BJ (cell line): ENCODE results near the gene SCARB1. TPM values are rescaled to one million over a fixed set of nuclear protein-coding genes. Genes with fewer than 3 reads are reported as not detected.

Experiments
- CTCF ChIA-PET: fragments of 350-600 bp; formaldehyde crosslinking; extraction: SDS; loops from one replicate; lab custom pipeline; 2021; ENCODE audit warnings: antibody characterized with exemption, inconsistent platforms; lab: Yijun Ruan, JAX
- POLR2A ChIA-PET: fragments of 300-600 bp; sonication (Branson Sonifier 250); formaldehyde crosslinking; extraction: SDS; loops from one replicate; lab custom pipeline; 2021; ENCODE audit warnings: antibody characterized with exemption; lab: Charles Lee
- DNase-seq: peaks from one replicate; pipeline ENCODE4 v3.0.0-alpha.2; 2011; ENCODE audit warnings: low read depth
- H3K27me3 ChIP-seq: 2 replicates; pipeline ENCODE4 v1.6.0; 2011; ENCODE audit warnings: low read length; ENCODE audit not compliant: control insufficient read depth, insufficient read depth
- H3K36me3 ChIP-seq: 2 replicates; pipeline ENCODE4 v1.5.1; 2011; ENCODE audit warnings: low read length; ENCODE audit not compliant: control insufficient read depth, insufficient read depth
- H3K4me3 ChIP-seq: 2 replicates; pipeline ENCODE4 v1.5.1; 2011; ENCODE audit warnings: low read depth, mild to moderate bottlenecking, control low read depth, low read length
- polyA plus RNA-seq: library from polyadenylated mRNA; depleted of rRNA; stranded (reverse); fragments of >200 nt; gene quantifications from 2 replicates; pipeline ENCODE4 v1.2.3, GENCODE V29; 2011
- TF ChIP-seq, protein P1 (sequence below): IDR thresholded peaks from 2 replicates; pipeline ENCODE4 v1.5.1; 2011; ENCODE audit warnings: low read depth, mild to moderate bottlenecking, control low read depth, inconsistent platforms, low read length, moderate library complexity; ENCODE audit not compliant: insufficient read depth

The SCARB1 gene
- polyA plus RNA-seq, 1 experiment, result 38.4 TPM

DNA sequence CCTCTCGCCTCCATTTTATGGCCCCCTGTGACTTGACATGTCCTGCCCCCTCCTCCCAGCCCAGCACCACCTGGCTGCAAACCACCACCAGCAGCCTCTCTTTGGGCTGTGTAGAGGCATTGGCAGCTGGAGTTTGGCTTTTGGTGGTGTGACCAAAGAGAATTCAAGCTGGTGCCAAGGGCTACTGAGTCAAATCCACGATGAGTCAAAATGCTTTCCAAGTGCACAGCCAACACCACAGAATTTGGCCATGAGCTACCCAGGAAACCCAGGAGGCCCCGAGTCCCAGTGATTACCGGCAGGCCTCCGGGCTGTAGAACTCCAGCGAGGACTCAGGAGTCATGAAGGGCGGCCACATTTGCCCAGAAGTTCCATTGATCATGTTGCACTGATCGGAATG, 53.8 kb downstream of the SCARB1 start:
- no peaks in the 10 kb centered on the region for H3K27me3 ChIP-seq

DNA sequence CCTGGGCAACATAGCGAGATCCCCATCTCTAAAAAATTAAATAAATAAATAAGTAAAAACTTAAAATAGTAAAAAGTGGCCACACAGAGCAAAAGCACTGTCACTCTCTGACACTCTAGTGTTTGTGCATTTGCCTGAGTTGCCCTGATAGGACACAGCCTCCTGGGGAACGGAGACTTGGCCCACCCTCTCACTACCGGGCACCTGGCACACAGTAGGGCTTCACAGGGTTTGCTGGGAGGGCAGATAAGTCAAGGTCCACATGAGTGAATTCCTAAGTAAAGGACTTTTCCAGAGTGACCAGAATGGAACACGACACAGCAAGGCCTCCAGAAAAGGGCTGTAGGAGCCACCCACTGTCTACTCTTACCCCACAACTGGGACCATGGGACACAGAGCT, 54.3 kb downstream of the SCARB1 start:
- no peak overlapping the region for H3K4me3 ChIP-seq
- ChIA-PET POLR2A (no interaction called here), CTCF (interaction anchor here (1.0 to 1.3 kb wide), 2 partner anchors 10 to 97 kb away, joined by 3 read pairs; no protein-coding TSS in a partner anchor)
- H3K36me3 ChIP-seq, result peaks cover 11% of the 10 kb centered on the region
- DNase-seq, result no peak
- no peaks in the 10 kb centered on the region for H3K27me3 ChIP-seq
- TF ChIP-seq, protein P1, sequence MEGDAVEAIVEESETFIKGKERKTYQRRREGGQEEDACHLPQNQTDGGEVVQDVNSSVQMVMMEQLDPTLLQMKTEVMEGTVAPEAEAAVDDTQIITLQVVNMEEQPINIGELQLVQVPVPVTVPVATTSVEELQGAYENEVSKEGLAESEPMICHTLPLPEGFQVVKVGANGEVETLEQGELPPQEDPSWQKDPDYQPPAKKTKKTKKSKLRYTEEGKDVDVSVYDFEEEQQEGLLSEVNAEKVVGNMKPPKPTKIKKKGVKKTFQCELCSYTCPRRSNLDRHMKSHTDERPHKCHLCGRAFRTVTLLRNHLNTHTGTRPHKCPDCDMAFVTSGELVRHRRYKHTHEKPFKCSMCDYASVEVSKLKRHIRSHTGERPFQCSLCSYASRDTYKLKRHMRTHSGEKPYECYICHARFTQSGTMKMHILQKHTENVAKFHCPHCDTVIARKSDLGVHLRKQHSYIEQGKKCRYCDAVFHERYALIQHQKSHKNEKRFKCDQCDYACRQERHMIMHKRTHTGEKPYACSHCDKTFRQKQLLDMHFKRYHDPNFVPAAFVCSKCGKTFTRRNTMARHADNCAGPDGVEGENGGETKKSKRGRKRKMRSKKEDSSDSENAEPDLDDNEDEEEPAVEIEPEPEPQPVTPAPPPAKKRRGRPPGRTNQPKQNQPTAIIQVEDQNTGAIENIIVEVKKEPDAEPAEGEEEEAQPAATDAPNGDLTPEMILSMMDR, result no peak

More for the DNA sequence above, 53.8 kb downstream of the SCARB1 start:
- CTCF ChIA-PET, result interaction anchor here (1.0 to 1.3 kb wide), 2 partner anchors 10 to 96 kb away, joined by 3 read pairs; no protein-coding TSS in a partner anchor
- H3K36me3 ChIP-seq, result peaks cover 11% of the 10 kb centered on the region
- H3K4me3 ChIP-seq, result no peak overlapping the region
- POLR2A ChIA-PET, result no interaction called here
- DNase-seq, result no peak
- TF ChIP-seq, protein P1, result no peak

DNA sequence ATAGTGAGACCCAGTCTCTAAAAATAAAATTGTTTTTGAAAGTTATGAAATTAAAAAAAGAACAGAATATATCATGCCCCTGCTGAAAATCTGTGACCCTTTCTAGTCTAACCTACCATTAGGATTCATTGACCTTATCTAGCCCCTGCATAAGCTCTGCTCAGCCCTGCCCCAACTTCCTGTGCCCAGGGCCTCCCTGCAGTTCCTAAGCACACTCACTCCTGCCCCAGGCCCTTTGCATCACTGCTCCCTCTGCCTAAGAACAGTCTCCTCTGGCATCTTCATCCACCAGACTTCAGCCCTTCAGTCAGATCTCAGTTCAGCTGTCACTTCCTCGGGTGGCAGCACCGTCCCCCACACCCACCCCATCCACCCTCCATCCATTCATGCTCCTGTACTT, 55.4 kb downstream of the SCARB1 start:
- TF ChIP-seq, protein P1, result no peak
- H3K27me3 ChIP-seq, result no peaks in the 10 kb centered on the region
- DNase-seq, result no peak
- ChIA-PET CTCF (interaction anchor here (0.9 kb wide), 1 partner anchor 10 kb away, joined by 3 read pairs; no protein-coding TSS in a partner anchor), POLR2A (no interaction called here)
- peaks cover 7% of the 10 kb centered on the region for H3K36me3 ChIP-seq
- H3K4me3 ChIP-seq, result no peak overlapping the region

DNA sequence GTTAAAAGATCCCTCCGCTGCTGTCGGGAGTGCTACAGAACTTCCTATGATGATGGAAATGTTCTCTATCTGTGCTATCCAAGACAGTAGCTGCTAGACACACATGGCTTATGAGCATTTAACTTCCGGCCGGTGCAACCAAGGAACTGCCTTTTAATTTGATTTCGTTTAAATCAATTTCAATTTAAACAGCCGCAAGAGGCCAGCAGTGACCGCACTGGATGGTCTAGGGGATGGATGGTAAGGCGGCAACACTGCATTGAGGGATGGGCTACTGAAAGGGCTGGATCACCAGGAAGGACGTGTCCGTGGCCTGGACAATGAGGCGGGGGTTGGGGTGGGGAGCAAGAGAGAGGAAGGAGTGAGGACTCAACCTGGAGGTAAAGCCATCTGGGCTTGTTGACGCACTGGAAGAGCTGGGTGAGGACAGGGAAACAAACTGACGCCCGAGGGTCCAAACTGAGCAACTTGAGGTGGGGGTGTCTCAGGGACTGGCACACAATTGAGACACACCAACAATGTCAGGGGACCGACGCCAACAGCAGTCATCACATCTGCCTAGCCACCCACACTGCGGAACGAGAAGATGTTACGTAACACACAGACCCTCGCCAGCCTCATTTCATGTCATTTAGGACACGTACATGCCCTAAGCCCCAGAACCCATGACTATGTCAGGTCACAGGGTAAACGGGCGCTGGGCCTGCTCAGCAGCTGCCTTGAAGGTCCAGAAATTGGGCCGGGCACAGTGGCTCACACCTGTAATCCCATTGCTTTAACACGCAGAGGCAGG, 57.6 kb downstream of the SCARB1 start:
- Histone ChIP-seq H3K27me3 (no peaks in the 10 kb centered on the region), H3K4me3 (no peak overlapping the region), H3K36me3 (peaks cover 4% of the 10 kb centered on the region; the same call in 1 of the 2 replicates)
- TF ChIP-seq, protein P1, result no peak
- DNase-seq, result no peak
- POLR2A ChIA-PET, result no interaction called here
- CTCF ChIA-PET, result interaction anchor here (0.6 kb wide), 1 partner anchor 726 kb away, joined by 3 read pairs; no protein-coding TSS in a partner anchor

DNA sequence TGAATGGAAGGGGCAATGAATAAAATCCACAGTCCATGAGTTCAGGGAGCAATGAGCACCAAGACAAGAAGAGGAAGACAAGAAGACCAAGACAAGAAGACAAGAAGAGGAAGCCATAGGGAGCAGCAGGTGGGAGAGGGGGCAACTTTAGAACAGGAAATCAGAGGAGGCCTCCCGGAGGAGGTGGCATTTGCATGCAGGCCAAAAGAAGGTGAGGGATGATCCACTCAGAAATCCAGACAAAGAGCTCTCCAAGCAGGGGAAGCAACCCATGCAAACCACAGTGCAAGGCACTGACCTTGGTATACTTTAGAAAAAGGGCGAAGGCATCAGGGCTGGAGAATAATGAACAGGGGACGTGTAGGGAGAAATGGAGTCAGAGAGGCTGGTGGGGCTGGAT, 58.6 kb downstream of the SCARB1 start:
- TF ChIP-seq, protein P1, result no peak
- H3K27me3 ChIP-seq, result no peaks in the 10 kb centered on the region
- POLR2A ChIA-PET, result no interaction called here
- H3K36me3 ChIP-seq, result peaks cover 4% of the 10 kb centered on the region; the same call in 1 of the 2 replicates
- no peak overlapping the region for H3K4me3 ChIP-seq
- CTCF ChIA-PET, result no interaction called here
- no peak for DNase-seq
